ENCODE data around the gene ATP2C1.

Gene ATP2C1

DNA sequence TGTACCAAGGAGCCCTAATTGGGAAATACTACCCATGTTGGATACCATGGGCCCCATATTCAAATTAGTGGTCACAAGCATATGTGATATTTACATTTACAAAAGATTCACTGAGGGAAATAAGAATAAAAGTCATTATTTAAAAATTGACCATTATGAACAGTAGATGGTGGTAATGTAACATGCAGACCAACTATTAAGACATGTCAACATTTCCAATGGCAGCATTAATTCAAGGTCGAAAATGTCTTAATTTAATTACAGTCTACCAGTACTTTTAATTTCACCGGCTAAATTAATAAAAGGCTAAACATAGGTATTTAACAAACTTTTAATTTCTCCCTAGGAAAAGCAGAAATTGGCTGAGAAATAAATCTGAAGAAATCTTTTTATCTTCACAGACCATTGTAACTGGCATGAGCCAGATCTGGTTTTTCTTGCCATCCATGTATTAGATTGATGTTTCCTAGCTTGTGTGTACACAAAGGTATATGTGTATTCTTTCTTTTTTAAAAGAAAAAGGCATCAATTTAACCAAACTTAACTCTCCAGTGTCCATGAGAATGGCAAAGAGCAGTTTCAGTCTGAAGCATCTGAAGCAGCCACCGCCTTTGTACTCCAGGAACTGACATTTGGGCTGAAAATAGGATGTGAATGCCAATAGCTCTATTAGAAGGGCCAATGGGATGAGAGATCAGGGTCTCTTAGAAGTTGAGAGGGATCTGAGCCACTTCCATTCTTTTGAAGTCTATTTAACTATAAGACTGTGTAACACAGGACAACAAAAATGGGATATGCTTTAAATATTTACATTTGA, 159.4 kb downstream of the ATP2C1 start:
- no peak for DNase-seq

Measured in activated T-cell treated with anti-CD3 and anti-CD28 coated beads, Interleukin-2, amount 50 U/mL, for 1 hour (primary cell).